IMR-90 (cell line): ENCODE data around the gene ELL. TPM values are rescaled to one million over a fixed set of nuclear protein-coding genes. Genes with fewer than 3 reads are reported as not detected.

Source experiments
- ATAC-seq: fragments of 200-7000 bp; cut with Tn5 transposase; 2 replicates; pipeline ENCODE4 v1.9.1; 2020; ENCODE audit warnings: low read depth, mild to moderate bottlenecking, moderate library complexity
- BruUV-seq: library from RNA; stranded (reverse); fragments of 400-500 nt; replicated peaks from 2 replicates; lab custom pipeline; 2021; lab: Mats Ljungman, UMichigan
- CTCF ChIA-PET: fragments of 300-600 bp; formaldehyde crosslinking; extraction: SDS; loops from one replicate; lab custom pipeline; 2021; ENCODE audit warnings: antibody characterized with exemption; lab: Yijun Ruan, JAX
- POLR2A ChIA-PET: fragments of 300-600 bp; sonication (Branson Sonifier 250); formaldehyde crosslinking; loops from one replicate; lab custom pipeline; 2022; ENCODE audit warnings: antibody characterized with exemption; ENCODE audit not compliant: unreplicated experiment; lab: Charles Lee
- DNase-seq: peaks from one replicate; pipeline ENCODE4 v3.0.0; 2013
- H2AFZ ChIP-seq: replicated peaks from 2 replicates; pipeline ENCODE3; 2013; ENCODE audit warnings: low read length, mild to moderate bottlenecking; ENCODE audit not compliant: poor library complexity
- H2AK5ac ChIP-seq: 2 replicates; pipeline ENCODE4 v1.6.1; 2013; ENCODE audit warnings: low read depth, low read length, inconsistent platforms
- H2AK9ac ChIP-seq: replicated peaks from 2 replicates; pipeline ENCODE3; 2013; ENCODE audit warnings: mild to moderate bottlenecking, low read depth, low read length, moderate library complexity; ENCODE audit not compliant: poor library complexity
- H2BK120ac ChIP-seq: 2 replicates; pipeline ENCODE4 v1.6.1; 2013; ENCODE audit warnings: low read depth, low read length, inconsistent platforms
- H2BK15ac ChIP-seq: 3 replicates; pipeline ENCODE4 v1.6.1; 2013; ENCODE audit warnings: low read depth, low read length, inconsistent platforms
- H2BK20ac ChIP-seq: 2 replicates; pipeline ENCODE4 v1.6.1; 2013; ENCODE audit warnings: low read depth, mild to moderate bottlenecking, inconsistent platforms, low read length, moderate library complexity
- H2BK5ac ChIP-seq: 2 replicates; pipeline ENCODE4 v1.6.1; 2013; ENCODE audit warnings: mild to moderate bottlenecking, low read depth, low read length, inconsistent platforms; ENCODE audit not compliant: poor library complexity, severe bottlenecking
- H3K14ac ChIP-seq: replicated peaks from 2 replicates; pipeline ENCODE4 v1.6.1; 2013; ENCODE audit warnings: low read depth, low read length, inconsistent platforms
- H3K18ac ChIP-seq: 2 replicates; pipeline ENCODE4 v1.6.1; 2013; ENCODE audit warnings: low read depth, low read length, control low read depth
- H3K23ac ChIP-seq: 2 replicates; pipeline ENCODE4 v1.6.1; 2013; ENCODE audit warnings: low read depth, low read length, inconsistent platforms
- H3K27ac ChIP-seq: 2 replicates; pipeline ENCODE4 v1.5.1; 2013; ENCODE audit warnings: mild to moderate bottlenecking, control low read depth, low read length; ENCODE audit not compliant: insufficient read depth
- H3K27me3 ChIP-seq: 2 replicates; pipeline ENCODE4 v1.6.1; 2013; ENCODE audit warnings: low read length; ENCODE audit not compliant: control insufficient read depth, insufficient read depth
- H3K36me3 ChIP-seq: 2 replicates; pipeline ENCODE4 v1.6.1; 2013; ENCODE audit warnings: low read length, mixed read lengths; ENCODE audit not compliant: control insufficient read depth, insufficient read depth
- H3K4ac ChIP-seq: 2 replicates; pipeline ENCODE4 v1.6.1; 2013; ENCODE audit warnings: low read depth, low read length, inconsistent platforms
- H3K4me1 ChIP-seq: 2 replicates; pipeline ENCODE4 v1.6.1; 2013; ENCODE audit warnings: low read length, mixed read lengths; ENCODE audit not compliant: control insufficient read depth, insufficient read depth
- H3K4me2 ChIP-seq: 2 replicates; pipeline ENCODE4 v1.6.1; 2013; ENCODE audit warnings: low read depth, mild to moderate bottlenecking, control low read depth, low read length, moderate library complexity
- H3K4me3 ChIP-seq: 2 replicates; pipeline ENCODE4 v1.5.1; 2013; ENCODE audit warnings: low read depth, mild to moderate bottlenecking, control low read depth, low read length, moderate library complexity; ENCODE audit not compliant: insufficient read depth
- H3K56ac ChIP-seq: 2 replicates; pipeline ENCODE4 v1.6.1; 2013; ENCODE audit warnings: low read length, inconsistent platforms; ENCODE audit not compliant: insufficient read depth; ENCODE audit errors: extremely low read depth
- H3K79me1 ChIP-seq, 2 experiments: 2 replicates each; pipeline ENCODE4 v1.6.1; 2013; ENCODE audit warnings: low read length in 2 of 2, inconsistent platforms in 1 of 2, low read depth in 1 of 2
- H3K9ac ChIP-seq: 2 replicates; pipeline ENCODE4 v1.6.1; 2013; ENCODE audit warnings: low read depth, low read length, control low read depth
- H3K9me1 ChIP-seq: 2 replicates; pipeline ENCODE4 v1.6.1; 2013; ENCODE audit warnings: low read length, inconsistent platforms; ENCODE audit not compliant: insufficient read depth
- H3K9me3 ChIP-seq: 2 replicates; pipeline ENCODE4 v1.6.1; 2013; ENCODE audit warnings: low read length; ENCODE audit not compliant: control insufficient read depth, insufficient read depth
- H4K20me1 ChIP-seq: 2 replicates; pipeline ENCODE4 v1.6.1; 2013; ENCODE audit warnings: low read length, inconsistent platforms; ENCODE audit not compliant: insufficient read depth
- H4K5ac ChIP-seq: 2 replicates; pipeline ENCODE4 v1.6.1; 2013; ENCODE audit warnings: mild to moderate bottlenecking, low read depth, low read length, control low read depth
- H4K8ac ChIP-seq, 2 experiments: 2 replicates each; pipeline ENCODE4 v1.6.1; 2013; ENCODE audit warnings: low read depth in 2 of 2, low read length in 2 of 2, control low read depth in 1 of 2, inconsistent platforms in 1 of 2
- H4K91ac ChIP-seq: 2 replicates; pipeline ENCODE4 v1.6.1; 2013; ENCODE audit warnings: low read depth, low read length, inconsistent platforms; ENCODE audit not compliant: insufficient read depth
- CEBPB ChIP-seq: IDR thresholded peaks from 2 replicates; pipeline ENCODE4 v1.6.1; 2012; ENCODE audit warnings: low read depth, low read length, improper control_type of control experiment
- FOS ChIP-seq: fragments of 150-350 bp; IDR thresholded peaks from 2 replicates; pipeline ENCODE4 v1.6.1; 2016; ENCODE audit warnings: low read depth, low read length
- MAFK ChIP-seq: IDR thresholded peaks from 2 replicates; pipeline ENCODE4 v1.6.1; 2012; ENCODE audit warnings: low read depth, low read length, improper control_type of control experiment
- MAZ ChIP-seq: IDR thresholded peaks from 2 replicates; pipeline ENCODE4 v1.6.1; 2012; ENCODE audit warnings: low read depth, mild to moderate bottlenecking, low read length, improper control_type of control experiment, moderate library complexity, borderline replicate concordance
- MXI1 ChIP-seq: IDR thresholded peaks from 2 replicates; pipeline ENCODE4 v1.6.1; 2012; ENCODE audit warnings: low read depth, mild to moderate bottlenecking, low read length, moderate library complexity, borderline replicate concordance
- POLR2A ChIP-seq: IDR thresholded peaks from 2 replicates; pipeline ENCODE4 v1.6.1; 2012; ENCODE audit warnings: mild to moderate bottlenecking, low read depth, low read length
- WGBS, 2 experiments: methylation state at CpG; one replicate each; pipeline versions ENCODE4 v1.1.5 to v1.1.7; 2013; ENCODE audit warnings: missing lambda C conversion rate in 2 of 2; ENCODE audit not compliant: insufficient read length in 1 of 2; ENCODE audit errors: extremely low coverage in 2 of 2; 5-methylcytosine and 5-hydroxymethylcytosine counted together
- dilution Hi-C: fragments of 300-500 bp; cut with HindIII; formaldehyde crosslinking; loops from one replicate; pipeline ENCODE4 v1.14.3; 2018; ENCODE audit warnings: low sequenced_read_pairs; ENCODE audit not compliant: unreplicated experiment
- in situ Hi-C: fragments of 300-500 bp; cut with MboI; formaldehyde crosslinking; loops from 3 replicates; pipeline ENCODE4 v1.14.3; 2019; ENCODE audit warnings: low sequenced_read_pairs, inconsistent platforms, mixed read lengths
- intact Hi-C: fragments of 100-400 bp; cut with micrococcal nuclease; formaldehyde crosslinking; loops from 2 replicates; pipeline ENCODE4 v1.10.0; 2022
- polyA plus RNA-seq, 3 experiments: library from polyadenylated mRNA; depleted of rRNA; stranded (reverse); fragments of >200 nt; gene quantifications; 2 replicates each; pipeline ENCODE4 v1.2.3, GENCODE V29; 2012; ENCODE audit warnings: low replicate concordance in 1 of 3
- total RNA-seq: library from RNA; depleted of rRNA; stranded (reverse); fragments of >200 nt; gene quantifications from 2 replicates; pipeline ENCODE4 v1.2.3, GENCODE V29; 2012
- TF ChIP-seq, protein P1 (sequence below): fragments of 150-350 bp; IDR thresholded peaks from 2 replicates; pipeline ENCODE4 v1.6.1; 2017; ENCODE audit warnings: mild to moderate bottlenecking, antibody characterized with exemption, low read length, low read depth
- TF ChIP-seq, protein P2 (sequence below): fragments of 150-350 bp; IDR thresholded peaks from 2 replicates; pipeline ENCODE4 v1.6.1; 2016; ENCODE audit warnings: low read depth, mild to moderate bottlenecking, low read length, moderate library complexity, borderline replicate concordance

ELL gene
- total and polyA plus RNA-seq, 2 of the 4 experiments (the other 2 are of a cell fraction), result 6.3 to 13.1 TPM

DNA sequence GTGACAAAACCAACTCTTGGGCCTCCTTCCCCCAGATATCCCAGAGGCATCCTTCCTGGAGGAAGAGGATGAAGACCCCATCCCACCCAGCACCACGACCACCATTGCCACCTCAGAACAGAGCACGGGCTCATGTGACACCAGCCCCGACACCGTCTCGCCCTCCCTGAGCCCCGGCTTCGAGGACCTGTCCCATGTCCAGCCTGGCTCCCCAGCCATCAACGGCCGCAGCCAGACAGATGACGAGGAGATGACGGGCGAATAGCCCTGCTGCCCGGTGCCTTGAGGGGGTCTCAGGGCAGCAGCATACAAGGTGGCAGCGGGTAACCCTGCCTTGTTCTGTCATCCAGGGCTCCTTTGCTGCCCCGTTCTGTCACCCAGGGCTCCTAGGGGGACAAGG is 46.5 kb upstream of the ELL start:
- H3K9me1 ChIP-seq, result peaks cover 9% of the 10 kb centered on the region
- no peak overlapping the region for H2BK120ac ChIP-seq
- WGBS, 2 experiments, result no CpG with 5 or more reads among the region's 15 CpGs
- H2AK5ac ChIP-seq, result no peak overlapping the region
- no peak overlapping the region for H2BK15ac ChIP-seq
- H3K4me3 ChIP-seq, result no peak overlapping the region
- TF ChIP-seq MAZ (no peak), FOS (no peak), MAFK (no peak), MXI1 (no peak), CEBPB (no peak), POLR2A (no peak)
- TF ChIP-seq, protein P1, sequence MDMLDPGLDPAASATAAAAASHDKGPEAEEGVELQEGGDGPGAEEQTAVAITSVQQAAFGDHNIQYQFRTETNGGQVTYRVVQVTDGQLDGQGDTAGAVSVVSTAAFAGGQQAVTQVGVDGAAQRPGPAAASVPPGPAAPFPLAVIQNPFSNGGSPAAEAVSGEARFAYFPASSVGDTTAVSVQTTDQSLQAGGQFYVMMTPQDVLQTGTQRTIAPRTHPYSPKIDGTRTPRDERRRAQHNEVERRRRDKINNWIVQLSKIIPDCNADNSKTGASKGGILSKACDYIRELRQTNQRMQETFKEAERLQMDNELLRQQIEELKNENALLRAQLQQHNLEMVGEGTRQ, result no peak
- TF ChIP-seq, protein P2, sequence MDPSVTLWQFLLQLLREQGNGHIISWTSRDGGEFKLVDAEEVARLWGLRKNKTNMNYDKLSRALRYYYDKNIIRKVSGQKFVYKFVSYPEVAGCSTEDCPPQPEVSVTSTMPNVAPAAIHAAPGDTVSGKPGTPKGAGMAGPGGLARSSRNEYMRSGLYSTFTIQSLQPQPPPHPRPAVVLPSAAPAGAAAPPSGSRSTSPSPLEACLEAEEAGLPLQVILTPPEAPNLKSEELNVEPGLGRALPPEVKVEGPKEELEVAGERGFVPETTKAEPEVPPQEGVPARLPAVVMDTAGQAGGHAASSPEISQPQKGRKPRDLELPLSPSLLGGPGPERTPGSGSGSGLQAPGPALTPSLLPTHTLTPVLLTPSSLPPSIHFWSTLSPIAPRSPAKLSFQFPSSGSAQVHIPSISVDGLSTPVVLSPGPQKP, result no peak
- H3K4me2 ChIP-seq, result no peak overlapping the region
- no peak overlapping the region for H3K9ac ChIP-seq
- ChIA-PET CTCF (no interaction called here), POLR2A (no interaction called here)
- no peaks in the 10 kb centered on the region for H3K9me3 ChIP-seq
- H4K8ac ChIP-seq, result no peak overlapping the region
- no peak overlapping the region for H2BK5ac ChIP-seq
- no peak overlapping the region for H3K27ac ChIP-seq
- H2BK20ac ChIP-seq, result no peak overlapping the region
- H3K14ac ChIP-seq, result no peak overlapping the region
- H2AK9ac ChIP-seq, result no peak overlapping the region
- intact Hi-C loops (no loop called here), dilution Hi-C loops (no loop called here), in situ Hi-C loops (no loop called here)
- peaks cover 16 to 23% of the 10 kb centered on the region in 2 experiments; a peak in 3 of 4 replicates for H3K79me1 ChIP-seq
- no peak overlapping the region for H3K56ac ChIP-seq
- BruUV-seq, result no TSS peak
- ATAC-seq (no peak), DNase-seq (no peak)
- peaks cover 49% of the 10 kb centered on the region for H3K36me3 ChIP-seq
- H4K20me1 ChIP-seq, result peaks cover 16% of the 10 kb centered on the region
- no peak overlapping the region for H4K91ac ChIP-seq
- no peaks in the 10 kb centered on the region for H3K27me3 ChIP-seq
- no peak overlapping the region for H2AFZ ChIP-seq
- H3K18ac ChIP-seq, result no peak overlapping the region
- H3K23ac ChIP-seq, result no peak overlapping the region
- peaks cover 10% of the 10 kb centered on the region for H3K4me1 ChIP-seq
- H3K4ac ChIP-seq, result no peak overlapping the region
- H4K5ac ChIP-seq, result no peak overlapping the region
